Pancreas (tissue), 10 donors: ENCODE data around the gene CLDN24. TPM values are rescaled to one million over a fixed set of nuclear protein-coding genes. Genes with fewer than 3 reads are reported as not detected.

ENCODE experiments used
- ATAC-seq, 4 donors: fragments of 200-7000 bp; cut with Tn5 transposase; one replicate each; pipeline versions ENCODE4 v1.8.0 to v1.9.1; 2020; ENCODE audit warnings: mild to moderate bottlenecking in 4 of 4, moderate library complexity in 4 of 4
- DNase-seq, 6 donors: peaks; one replicate each; pipeline ENCODE4 v3.0.0-alpha.2; 2020
- FAIRE-seq: peaks from 2 replicates; lab custom pipeline; 2012; peaks lifted over from hg19 to GRCh38; lab: Jason Lieb, UNC
- H3K27ac ChIP-seq, 4 donors: fragments of 200-600 bp; sonication (generic); 1 replicate in 3 of 4; 2 replicates in 1 of 4; pipeline versions ENCODE4 v1.5.0 to v1.8.0; 2020
- H3K27me3 ChIP-seq, 4 donors: fragments of 200-600 bp; one replicate each; pipeline ENCODE4 v1.8.0; 2021
- H3K36me3 ChIP-seq, 3 donors: fragments of 200-600 bp; sonication (generic) in 1 of 3; one replicate each; pipeline versions ENCODE4 v1.5.0 to v1.8.0; 2020 to 2021
- H3K4me1 ChIP-seq, 3 donors: fragments of 200-600 bp; one replicate each; pipeline ENCODE4 v1.8.0; 2021
- H3K4me3 ChIP-seq, 4 donors: fragments of 200-600 bp; sonication (generic) in 2 of 4; one replicate each; pipeline versions ENCODE4 v1.5.0 to v1.8.0; 2020 to 2021
- H3K9me3 ChIP-seq, 4 donors: fragments of 200-600 bp; one replicate each; pipeline ENCODE4 v1.8.0; 2021
- WGBS, 2 donors: extraction: QIAGEN DNeasy Blood & Tissue Kit; methylation state at CpG; one replicate each; pipeline ENCODE4 v1.1.7; 2013; 5-methylcytosine and 5-hydroxymethylcytosine counted together
- intact Hi-C, 3 donors: fragments of 100-400 bp; cut with DNase I; formaldehyde crosslinking; loops; one replicate each; pipeline versions ENCODE4 v1.11.1 to v1.14.2; 2022
- polyA plus RNA-seq, 2 donors: library from polyadenylated mRNA; stranded (reverse); fragments of 200-250 nt; gene quantifications; one replicate each; pipeline ENCODE4 v1.2.3, GENCODE V29; 2013
- total RNA-seq, 6 donors: library from RNA; stranded (reverse); fragmentation: NEBNext Ultra II Directional in 4 of 6; extraction: Animal tissue kit (Norgen Biotek cat#: 25700) in 4 of 6; gene quantifications; one replicate each; pipeline versions ENCODE4 v1.2.1 to v1.2.4, GENCODE V29; 2021 to 2023
- TF ChIP-seq, protein P1 (sequence below), 4 donors: fragments of 200-600 bp; sonication (generic) in 3 of 4; IDR thresholded peaks; one replicate each; pipeline versions ENCODE4 v1.5.0 to v1.8.0; 2021; ENCODE audit warnings: antibody characterized with exemption in 4 of 4
- donor health status: healthy with polysubstance abuse.
- donor health status: DM: no; HTN: no; CAD: no; lungs with moderate emphysema.
- donor health status: DM: no; HTN: no; CAD: no.
- donor health status: control.
- donor health status: control.
- donor health status: Bipolar disorder and iron deficiency.
- donor health status: DM: yes; HTN: yes; CAD: no.
- donor health status: DM: no; HTN: no; CAD: no.
- donor health status: DM: no; HTN: no; CAD: no.
- donor health status: DM: yes; HTN: yes; CAD: no.

CLDN24 gene
- total and polyA plus RNA-seq, 8 donors: not detected

DNA sequence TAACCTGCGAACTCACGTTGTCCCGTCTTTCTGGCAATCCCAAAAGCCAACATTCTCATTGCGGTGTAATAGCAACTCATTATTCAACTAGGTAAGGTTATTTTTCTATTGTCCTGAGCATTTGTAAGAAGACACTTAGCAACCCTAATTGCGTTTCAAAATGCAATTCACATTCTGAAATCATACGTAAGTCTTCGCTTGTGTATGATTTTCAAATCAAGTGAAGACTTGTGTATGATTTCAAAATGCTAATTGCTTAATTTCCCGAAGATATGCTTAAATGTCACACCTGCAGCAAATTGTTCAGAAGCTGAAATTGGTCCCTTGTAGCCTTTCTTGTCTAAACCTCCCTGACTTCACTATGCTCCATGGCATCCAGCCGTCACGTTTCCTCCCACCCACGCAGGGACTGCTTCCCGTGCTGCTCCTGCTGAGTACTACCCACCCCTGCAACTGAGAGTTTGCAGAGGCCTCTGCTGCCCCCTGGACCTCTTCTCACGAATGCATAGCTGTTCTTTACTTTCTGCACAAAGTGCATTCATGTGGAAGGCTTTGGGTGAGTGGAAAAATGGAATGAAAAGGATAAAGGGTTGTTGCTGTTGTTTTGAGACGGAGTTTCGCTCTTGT lies 40.8 kb upstream of the CLDN24 start:
- FAIRE-seq: no peak

DNA sequence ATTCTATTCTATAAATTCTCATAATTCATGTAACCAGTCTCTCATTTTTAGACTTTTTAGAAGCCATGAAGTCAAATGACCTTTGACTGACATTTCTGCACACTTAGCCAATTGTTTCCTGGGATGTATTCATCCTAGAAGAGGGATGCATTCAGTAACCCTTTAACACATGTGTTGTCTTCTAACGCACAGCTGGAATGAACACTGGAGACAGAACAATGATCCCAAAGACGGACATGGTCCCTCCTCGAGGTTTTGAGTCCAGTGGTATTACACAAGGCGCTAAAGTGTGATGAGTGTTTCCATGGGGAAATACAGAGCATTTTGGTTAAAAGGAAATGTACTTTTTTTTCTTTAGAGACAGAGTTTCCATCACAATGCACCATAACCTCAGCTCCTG lies 39.8 kb upstream of the CLDN24 start:
- DNase-seq: no peak
- Histone ChIP-seq H3K4me1 (no peaks in the 10 kb centered on the region), H3K36me3 (no peaks in the 10 kb centered on the region), H3K27ac (no peak overlapping the region), H3K27me3 (no peaks in the 10 kb centered on the region), H3K9me3 (no peaks in the 10 kb centered on the region), H3K4me3 (no peak overlapping the region)
- FAIRE-seq: no peak
- ATAC-seq: no peak
- WGBS, 2 donors: 89 to 93% methylated on average over 4 of the region's 4 CpGs
- intact Hi-C loops: no loop called here
- TF ChIP-seq, protein P1, sequence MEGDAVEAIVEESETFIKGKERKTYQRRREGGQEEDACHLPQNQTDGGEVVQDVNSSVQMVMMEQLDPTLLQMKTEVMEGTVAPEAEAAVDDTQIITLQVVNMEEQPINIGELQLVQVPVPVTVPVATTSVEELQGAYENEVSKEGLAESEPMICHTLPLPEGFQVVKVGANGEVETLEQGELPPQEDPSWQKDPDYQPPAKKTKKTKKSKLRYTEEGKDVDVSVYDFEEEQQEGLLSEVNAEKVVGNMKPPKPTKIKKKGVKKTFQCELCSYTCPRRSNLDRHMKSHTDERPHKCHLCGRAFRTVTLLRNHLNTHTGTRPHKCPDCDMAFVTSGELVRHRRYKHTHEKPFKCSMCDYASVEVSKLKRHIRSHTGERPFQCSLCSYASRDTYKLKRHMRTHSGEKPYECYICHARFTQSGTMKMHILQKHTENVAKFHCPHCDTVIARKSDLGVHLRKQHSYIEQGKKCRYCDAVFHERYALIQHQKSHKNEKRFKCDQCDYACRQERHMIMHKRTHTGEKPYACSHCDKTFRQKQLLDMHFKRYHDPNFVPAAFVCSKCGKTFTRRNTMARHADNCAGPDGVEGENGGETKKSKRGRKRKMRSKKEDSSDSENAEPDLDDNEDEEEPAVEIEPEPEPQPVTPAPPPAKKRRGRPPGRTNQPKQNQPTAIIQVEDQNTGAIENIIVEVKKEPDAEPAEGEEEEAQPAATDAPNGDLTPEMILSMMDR (IDR thresholded peaks at IDR 0.05): no peak

More for the DNA sequence above, 40.8 kb upstream of the CLDN24 start:
- Histone ChIP-seq H3K36me3 (no peaks in the 10 kb centered on the region), H3K27ac (no peak overlapping the region), H3K4me1 (no peaks in the 10 kb centered on the region), H3K27me3 (no peaks in the 10 kb centered on the region), H3K9me3 (no peaks in the 10 kb centered on the region), H3K4me3 (no peak overlapping the region)
- intact Hi-C loops: no loop called here
- DNase-seq (no peak), ATAC-seq (no peak)
- WGBS, 2 donors: 71 to 75% methylated on average over 15 of the region's 15 CpGs
- TF ChIP-seq, protein P1 (IDR thresholded peaks at IDR 0.05): no peak

DNA sequence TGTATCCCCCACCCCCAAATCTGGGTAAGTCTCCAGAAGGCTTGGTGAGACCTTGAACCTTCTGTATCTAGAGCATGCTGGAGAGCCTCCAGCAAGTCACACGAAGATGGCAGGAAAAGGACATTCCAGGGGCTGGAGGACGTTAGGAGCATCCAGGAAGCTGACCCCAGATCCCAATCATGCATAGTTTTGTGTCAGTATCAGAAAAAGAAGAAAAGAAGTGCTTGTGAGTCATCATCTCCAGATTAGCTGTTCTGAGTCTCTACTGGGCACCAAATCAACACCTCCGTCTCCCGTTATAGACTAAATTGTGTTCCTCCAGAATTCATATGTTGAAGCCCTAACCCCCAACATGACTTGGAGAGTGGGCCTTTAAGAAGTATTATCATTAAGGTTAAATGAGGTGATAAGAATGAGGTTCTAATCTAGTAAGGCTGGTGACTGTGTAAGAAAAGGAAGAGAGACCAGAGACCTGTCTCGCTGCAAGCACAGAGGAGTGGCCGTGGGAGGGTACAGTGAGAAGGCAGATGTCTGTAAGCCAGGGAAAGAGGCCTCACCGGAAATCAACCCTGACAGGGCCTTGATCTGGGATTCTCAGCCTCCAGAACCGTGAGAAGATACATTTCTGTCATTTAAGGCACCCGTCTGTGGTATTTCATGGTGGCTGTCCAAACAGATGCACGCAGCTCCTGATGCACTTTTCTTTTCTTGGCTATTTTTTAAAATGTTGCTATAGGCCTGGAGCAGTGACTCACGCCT lies 38.1 kb upstream of the CLDN24 start:
- DNase-seq (no peak), FAIRE-seq (no peak), ATAC-seq (no peak)
- Histone ChIP-seq H3K9me3 (no peaks in the 10 kb centered on the region), H3K27me3 (no peaks in the 10 kb centered on the region), H3K27ac (no peak overlapping the region), H3K36me3 (no peaks in the 10 kb centered on the region), H3K4me1 (no peaks in the 10 kb centered on the region), H3K4me3 (no peak overlapping the region)
- intact Hi-C loops: no loop called here
- WGBS, 2 donors: 67 to 73% methylated on average over 11 of the region's 11 CpGs
- TF ChIP-seq, protein P1 (IDR thresholded peaks at IDR 0.05): no peak

DNA sequence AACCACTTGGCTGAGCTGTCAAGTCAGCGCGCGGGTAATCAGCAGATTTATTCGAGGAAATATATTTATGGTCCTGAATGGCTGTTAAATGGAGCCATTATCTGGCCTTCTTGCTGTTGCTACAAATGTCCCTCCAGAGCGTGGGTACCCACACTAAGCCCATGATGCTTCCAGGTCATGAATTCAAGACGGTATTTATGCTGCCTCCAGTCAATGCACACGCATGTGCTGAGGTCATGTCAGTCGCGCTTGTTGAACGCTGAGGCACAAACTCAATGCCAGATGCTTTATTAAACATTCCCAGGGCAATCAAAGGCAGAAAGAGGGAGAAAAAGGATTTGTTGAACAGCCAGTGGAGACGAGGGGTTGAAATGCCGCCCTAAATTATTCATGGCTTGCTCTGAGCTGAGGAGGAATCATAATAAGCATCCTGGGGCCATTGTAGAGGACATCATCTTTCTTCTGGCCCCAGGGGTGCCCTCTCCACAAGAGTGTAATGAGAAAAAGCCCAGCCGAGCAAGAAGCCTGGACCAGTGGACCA lies 36.1 kb upstream of the CLDN24 start:
- ATAC-seq: no peak
- no peak for DNase-seq
- H3K36me3 ChIP-seq: no peaks in the 10 kb centered on the region
- H3K27me3 ChIP-seq: no peaks in the 10 kb centered on the region
- 79 to 85% methylated on average over 13 of the region's 13 CpGs for WGBS, 2 donors
- H3K4me1 ChIP-seq: peaks cover 0 to 8% (median 7%) of the 10 kb centered on the region in 3 donors
- no peak overlapping the region for H3K27ac ChIP-seq
- TF ChIP-seq, protein P1 (IDR thresholded peaks at IDR 0.05): no peak
- no peak for FAIRE-seq
- intact Hi-C loops: no loop called here
- H3K4me3 ChIP-seq: no peak overlapping the region
- H3K9me3 ChIP-seq: no peaks in the 10 kb centered on the region
